GM19239 (cell line): ENCODE measurements around the gene TBL1XR1.
A peak's percentile ranks its signal among the peaks of the same experiment; 100 is the strongest.
"Not testable (repeated sequence)": the region's sequence is repeated elsewhere in the genome, so short reads cannot be mapped to it uniquely, and the experiment has no call there.

Source experiments
- DNase-seq: peaks from one replicate; pipeline ENCODE4 v3.0.0; 2011; ENCODE audit warnings: low spot score; ENCODE audit not compliant: insufficient read length
- FAIRE-seq: peaks from 2 replicates; lab custom pipeline; 2011; peaks lifted over from hg19 to GRCh38; lab: Jason Lieb, UNC

The TBL1XR1 gene

GRCh38 chr3:177186306-177186705 is 11.0 kb downstream of the TBL1XR1 start:
- FAIRE-seq, result no peak

DNA sequence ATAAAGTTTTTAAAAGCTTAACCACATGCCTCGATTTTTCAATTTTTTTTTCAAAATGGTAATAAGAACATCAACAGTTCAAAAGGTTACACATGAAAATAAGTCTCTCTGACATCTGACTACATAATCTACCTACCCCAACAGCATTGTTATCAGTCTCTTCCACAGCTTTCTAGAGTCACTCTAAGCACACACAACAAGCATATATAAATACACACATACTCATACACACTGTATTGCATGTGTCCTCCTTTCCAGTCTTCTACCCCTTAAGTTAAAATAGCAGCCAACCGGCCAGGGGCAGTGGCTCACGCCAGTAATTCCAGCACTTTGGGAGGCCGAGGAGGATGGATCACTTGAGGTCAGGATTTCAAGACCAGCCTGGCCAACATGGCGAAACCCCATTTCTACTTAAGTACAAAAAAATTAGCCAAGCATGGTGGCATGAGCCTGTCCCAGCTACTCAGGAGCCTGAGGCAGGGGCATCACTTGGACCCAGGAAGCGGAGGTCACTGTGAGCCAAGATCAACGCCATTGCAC is 12.2 kb downstream of the TBL1XR1 start:
- FAIRE-seq (no peak), DNase-seq (no peak)

More at GRCh38 chr3:177186306-177186705, 11.0 kb downstream of the TBL1XR1 start:
- DNase-seq, result no peak

DNA sequence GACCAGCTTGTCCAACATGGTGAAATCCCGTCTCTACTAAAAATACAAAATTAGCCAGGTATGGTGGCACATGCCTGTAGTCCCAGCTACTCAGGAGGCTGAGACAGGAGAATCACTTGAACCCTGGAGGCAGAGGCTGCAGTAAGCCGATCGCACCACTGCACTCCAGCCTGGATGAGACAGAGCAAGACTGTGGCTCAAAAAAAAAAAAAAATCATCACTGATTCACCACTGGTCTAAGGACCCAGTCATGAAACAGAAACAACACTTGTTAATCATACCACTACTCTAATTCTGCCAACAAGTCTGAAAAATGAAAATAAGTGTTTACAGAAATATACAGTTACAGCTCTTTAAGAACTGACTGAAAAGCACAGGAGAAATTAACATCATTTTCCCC is 12.7 kb downstream of the TBL1XR1 start:
- DNase-seq, FAIRE-seq: not testable (repeated sequence)

GRCh38 chr3:177182352-177182751 is 14.9 kb downstream of the TBL1XR1 start:
- DNase-seq (no peak), FAIRE-seq (peak; percentile 39)

DNA sequence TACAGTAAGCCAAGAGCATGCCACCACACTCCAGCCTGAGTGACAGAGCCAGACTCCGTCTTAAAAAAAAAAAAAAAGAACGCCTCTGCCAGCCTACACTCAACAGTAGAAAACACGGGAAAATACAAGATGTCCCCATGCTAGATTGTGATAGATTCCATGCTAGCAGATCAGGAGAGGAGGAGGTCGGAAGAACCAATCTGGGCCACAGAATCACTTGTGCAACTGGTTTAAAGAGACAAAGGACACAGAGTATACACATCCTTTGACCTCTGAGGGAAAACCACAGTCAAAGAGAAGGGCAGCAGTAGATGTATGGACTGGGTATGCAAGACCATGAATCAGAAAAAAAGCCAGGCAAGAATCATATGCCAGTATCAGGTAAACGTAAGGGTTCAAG is 15.9 kb downstream of the TBL1XR1 start:
- DNase-seq, result no peak
- FAIRE-seq, result no peak

DNA sequence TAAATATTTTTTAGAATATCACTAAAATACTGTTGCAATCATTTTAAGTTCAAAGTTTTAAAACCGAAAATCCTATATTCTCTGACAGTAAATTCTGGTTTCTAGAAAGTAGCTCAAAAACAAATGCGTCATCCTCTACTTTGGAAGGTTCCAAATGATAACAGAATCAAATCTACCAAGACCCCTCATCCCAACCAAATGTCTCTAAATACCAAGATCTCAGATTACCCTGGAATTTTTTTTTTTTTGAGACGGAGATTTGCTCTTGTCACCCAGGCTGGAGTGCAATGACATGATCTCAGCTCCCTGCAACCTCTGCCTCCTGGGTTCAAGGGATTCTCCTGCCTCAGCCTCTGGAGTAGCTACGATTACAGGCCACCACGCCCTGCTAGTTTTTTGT is 16.8 kb downstream of the TBL1XR1 start:
- DNase-seq (no peak), FAIRE-seq (no peak)

- DNase-seq (no peak), FAIRE-seq (peak; percentile 11)
These were observed 17.8 kb downstream of the TBL1XR1 start for GRCh38 chr3:177179281-177180067.

- FAIRE-seq, result no peak
- no peak for DNase-seq
These were observed 19.5 kb downstream of the TBL1XR1 start for GRCh38 chr3:177177749-177178221.

DNA sequence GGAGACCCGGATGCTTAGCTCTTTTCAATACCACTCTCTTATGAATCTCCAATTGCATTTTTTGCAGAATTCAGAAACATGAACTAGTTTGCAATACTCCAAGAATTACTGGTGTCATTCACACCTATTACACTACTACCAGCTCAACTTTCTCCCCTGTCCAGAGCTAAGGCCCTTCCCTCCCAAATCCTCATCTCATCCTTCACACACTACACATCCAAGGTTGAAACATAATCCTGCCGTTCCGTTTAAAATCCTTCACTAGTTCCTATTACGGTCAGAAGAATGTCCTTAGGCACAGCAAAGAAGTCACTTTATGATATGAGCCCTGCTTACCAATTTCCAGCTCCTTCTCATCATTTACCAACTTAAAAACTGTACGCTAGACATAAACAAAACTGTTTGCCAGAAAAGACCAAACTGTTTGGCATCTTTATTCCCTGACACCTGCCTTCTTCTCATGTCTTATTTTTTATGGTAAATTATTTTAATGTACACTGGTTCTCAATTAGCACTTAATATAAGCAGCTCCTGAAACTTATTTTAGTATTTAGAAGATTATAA is 22.6 kb downstream of the TBL1XR1 start:
- FAIRE-seq (no peak), DNase-seq (no peak)

DNA sequence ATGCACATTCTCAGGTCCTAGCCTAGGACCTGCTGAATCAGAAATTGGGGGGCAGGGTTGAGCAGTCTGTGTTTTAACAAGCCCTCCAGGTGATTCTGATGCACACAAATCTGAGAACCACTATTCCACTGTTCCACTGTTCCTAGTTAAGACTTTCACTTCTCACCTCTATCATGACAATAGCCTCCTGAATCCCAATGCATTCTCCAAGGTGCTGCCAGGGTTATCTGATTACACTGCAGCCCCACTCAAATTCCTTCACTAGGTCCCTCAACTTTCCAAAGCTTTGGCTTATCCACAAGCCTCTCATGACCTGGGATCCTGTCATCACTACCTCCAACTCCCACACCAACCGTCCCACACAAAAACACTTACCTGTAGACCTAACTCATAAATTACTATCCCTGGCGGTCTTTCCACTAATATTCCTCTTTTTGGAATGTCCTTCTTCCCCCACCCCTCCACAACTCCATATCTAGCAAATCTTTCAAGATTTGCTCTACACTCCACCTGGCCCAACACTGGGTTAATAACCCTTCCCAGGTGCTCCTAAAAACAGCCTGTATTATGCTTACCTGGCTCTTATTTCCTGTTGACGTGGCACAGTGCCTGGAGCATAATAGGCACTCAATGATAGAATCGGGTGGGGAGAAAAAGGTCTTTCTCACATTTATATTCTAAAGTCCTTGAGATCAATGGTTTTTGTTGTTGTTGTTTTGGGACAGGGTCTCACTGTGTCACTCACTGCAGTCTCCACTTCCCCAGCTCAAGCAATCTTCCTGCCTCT is 27.2 kb downstream of the TBL1XR1 start:
- FAIRE-seq (no peak), DNase-seq (no peak)

- peak; percentile 8 for FAIRE-seq
- no peak for DNase-seq
These were observed 28.9 kb downstream of the TBL1XR1 start for GRCh38 chr3:177168431-177168830.

GRCh38 chr3:177162742-177163141 is 34.5 kb downstream of the TBL1XR1 start:
- no peak for FAIRE-seq
- no peak for DNase-seq

- peak; percentile 4 for FAIRE-seq
- not testable (repeated sequence) for DNase-seq
These were observed 35.7 kb downstream of the TBL1XR1 start for GRCh38 chr3:177161603-177162002.

DNA sequence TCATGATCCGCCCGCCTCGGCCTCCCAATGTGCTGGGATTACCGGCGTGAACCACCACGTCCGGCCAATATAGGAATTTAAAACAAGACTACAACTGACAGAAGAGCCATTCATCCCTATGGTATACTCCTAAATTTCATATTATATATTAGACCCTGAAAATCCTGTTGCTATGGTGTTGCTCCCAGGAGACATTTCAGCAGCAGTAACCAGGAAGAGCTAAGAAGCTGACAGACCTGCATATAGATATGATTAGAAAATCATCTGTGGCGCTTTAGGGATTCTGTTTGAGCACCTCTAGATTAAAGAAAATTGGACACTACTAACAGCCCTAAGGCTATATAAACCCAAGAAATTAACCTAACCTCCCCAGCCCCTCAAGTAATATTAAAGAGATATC is 38.8 kb downstream of the TBL1XR1 start:
- DNase-seq (no peak), FAIRE-seq (no peak)

DNA sequence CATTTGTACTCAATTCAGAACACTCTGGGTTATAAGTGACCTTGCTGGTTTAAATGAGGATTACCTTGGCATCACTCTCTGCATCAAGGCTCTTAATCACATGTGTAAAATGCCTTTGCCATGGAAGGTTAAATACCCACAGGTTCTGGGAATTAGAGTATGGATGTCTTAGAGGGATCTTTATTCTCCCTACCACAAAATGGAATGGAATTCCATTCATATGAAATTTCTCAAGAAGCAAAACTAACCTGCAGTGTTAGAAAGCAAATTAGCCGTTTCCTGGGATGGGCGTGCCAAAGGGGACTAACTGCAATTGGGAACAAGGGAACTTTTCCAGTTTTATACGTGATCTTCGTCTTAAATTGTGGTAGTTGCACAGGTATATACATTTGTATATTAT is 39.8 kb downstream of the TBL1XR1 start:
- no peak for FAIRE-seq

DNA sequence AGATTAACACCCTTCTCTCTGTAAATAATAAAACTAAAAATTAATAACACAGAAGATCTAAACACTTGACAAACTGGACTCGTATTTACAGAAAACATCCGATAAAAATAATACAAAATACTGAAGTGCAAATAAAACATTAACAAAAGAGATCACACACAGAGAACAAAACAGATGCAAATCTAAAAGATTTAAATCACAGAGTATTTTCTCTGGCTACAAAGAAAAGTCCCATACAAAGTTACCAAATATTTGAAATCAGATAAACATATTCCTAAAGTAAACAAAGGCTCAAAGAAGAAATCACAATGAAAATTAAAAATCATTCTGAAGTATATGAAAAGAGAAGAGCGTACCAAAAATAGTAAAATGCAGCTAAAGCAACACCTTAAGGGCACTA is 42.5 kb downstream of the TBL1XR1 start:
- FAIRE-seq, result no peak

More for the DNA sequence above, 39.8 kb downstream of the TBL1XR1 start:
- DNase-seq, result no peak

DNA sequence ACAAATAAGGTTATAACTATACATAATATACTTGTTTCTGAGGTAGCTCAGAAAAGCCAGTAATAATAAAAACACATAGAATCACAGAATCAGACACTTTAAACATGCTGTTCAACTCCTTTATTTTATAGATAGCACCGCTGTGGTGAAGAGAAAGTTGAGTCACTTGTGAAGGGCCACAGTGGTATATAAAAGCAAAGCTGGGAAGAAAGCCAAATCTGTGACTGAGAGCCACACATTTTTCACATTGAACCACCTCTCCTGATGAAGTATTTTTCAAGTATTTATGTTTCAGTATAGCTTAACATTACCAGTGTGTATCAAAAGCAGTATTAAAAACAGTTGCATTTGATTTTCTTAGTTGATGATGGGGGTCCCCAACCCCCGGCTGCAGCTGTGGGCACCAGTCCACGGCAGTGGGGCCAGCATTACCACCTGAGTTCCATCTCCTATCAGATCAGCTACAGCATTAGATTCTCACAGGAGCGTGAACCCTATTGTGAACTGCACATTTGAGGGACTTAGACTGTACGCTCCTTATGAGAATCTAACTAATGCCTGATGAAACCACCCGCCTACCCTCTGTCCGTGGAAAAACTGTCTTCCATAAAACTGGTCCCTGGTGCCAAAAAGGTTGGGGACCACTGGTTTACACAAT is 46.2 kb downstream of the TBL1XR1 start:
- FAIRE-seq (peak; percentile 82), DNase-seq (no peak)

More for the DNA sequence above, 42.5 kb downstream of the TBL1XR1 start:
- DNase-seq, result no peak

DNA sequence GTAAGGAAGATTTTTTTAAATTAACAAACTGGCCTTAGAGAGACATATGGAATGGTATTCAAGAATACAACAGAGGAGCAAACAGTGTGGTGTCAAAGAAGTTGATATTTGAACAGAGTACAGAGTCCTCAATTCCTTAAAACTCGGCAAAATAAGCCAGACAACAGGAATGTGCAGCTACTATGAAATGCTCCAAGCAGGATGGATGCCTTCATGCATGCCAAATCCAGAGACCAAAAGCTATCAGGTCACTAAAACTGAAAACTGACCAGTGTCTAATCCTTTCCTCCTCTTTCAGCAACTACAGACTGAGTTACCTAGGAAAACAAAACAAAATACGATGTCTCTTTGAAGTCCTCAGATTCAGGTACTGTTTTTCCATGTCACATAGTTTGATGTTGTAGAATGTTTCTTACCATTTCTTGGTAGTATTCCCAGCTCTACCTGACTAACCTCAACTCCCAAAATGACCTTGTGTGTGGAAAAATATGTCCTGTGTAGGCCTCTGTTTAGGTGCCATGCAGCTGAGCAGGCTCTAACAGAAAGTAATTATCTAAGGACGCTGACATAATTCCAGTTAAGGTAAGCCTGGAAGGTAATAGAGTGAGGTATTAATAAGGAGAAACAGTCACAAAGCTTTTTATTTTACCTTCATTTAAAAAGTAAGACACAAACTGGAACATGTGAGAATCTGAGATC is 46.9 kb downstream of the TBL1XR1 start:
- FAIRE-seq, result peak; percentile 18
- DNase-seq, result no peak

DNA sequence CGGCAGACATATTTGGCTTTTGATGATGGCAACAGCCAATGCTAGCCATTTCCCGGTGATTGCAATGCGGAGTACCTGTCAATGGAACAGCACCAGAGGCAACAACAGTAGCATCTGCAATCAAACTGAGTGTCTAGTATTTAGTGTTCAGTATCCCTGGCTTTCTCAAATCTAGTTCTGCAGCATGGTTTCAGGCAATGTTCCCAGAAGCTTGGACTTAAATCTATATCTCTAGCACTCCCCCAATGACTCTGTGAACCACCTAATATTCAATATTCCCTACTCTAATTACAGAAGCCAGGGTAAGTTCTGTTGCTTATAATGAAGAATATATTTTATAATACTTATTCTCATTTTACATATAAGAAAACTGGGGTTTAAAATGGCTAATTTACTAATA is 48.2 kb downstream of the TBL1XR1 start:
- FAIRE-seq (no peak), DNase-seq (no peak)

DNA sequence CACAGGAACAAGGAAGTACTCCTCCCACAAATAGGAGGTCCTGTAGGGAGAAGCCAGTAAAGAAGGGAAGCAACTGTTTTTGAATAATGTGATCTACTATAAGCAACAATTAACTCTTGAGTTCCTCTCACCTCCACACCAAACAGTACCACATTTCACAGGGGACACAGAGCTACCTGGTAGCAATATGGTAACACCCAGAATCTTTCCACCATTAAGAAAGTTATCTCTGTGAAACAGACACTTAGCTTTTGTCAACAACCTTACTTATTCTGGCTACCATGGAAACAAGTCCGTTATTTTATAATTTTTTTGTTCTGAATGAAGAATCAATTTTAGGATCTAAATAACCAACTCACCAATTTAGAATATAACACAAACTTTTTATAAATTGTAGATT is 49.5 kb downstream of the TBL1XR1 start:
- no peak for FAIRE-seq

More for the DNA sequence above, 49.5 kb downstream of the TBL1XR1 start:
- no peak for DNase-seq
